Measurements from ENCODE around the gene ACOT11.

ACOT11 gene

DNA sequence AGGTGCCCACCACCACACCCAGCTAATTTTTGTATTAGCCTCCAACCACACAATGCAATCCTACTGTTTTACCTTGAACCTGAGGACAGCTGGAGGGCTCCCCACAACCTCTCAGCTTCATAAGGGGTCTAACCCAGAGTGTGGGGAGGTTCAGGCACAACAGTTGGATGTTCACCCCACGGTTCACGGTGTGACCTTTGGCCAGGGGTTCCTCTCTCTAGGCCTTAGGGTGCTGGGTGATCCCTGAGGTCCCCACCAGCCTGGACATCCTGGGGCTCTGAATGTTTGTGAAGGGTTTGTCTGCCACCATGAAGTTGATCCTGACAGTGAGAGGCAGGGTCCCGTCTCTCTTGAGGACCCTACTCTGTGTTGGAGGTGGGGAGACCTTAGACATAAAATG is 3.9 kb downstream of the ACOT11 start:
- WGBS = 90% methylated on average over 3 of the region's 3 CpGs
- H3K36me3 ChIP-seq (ENCODE audit: insufficient read depth, low read length) = no peaks in the 10 kb centered on the region
- H3K4me3 ChIP-seq (ENCODE audit: low read length) = no peak overlapping the region

DNA sequence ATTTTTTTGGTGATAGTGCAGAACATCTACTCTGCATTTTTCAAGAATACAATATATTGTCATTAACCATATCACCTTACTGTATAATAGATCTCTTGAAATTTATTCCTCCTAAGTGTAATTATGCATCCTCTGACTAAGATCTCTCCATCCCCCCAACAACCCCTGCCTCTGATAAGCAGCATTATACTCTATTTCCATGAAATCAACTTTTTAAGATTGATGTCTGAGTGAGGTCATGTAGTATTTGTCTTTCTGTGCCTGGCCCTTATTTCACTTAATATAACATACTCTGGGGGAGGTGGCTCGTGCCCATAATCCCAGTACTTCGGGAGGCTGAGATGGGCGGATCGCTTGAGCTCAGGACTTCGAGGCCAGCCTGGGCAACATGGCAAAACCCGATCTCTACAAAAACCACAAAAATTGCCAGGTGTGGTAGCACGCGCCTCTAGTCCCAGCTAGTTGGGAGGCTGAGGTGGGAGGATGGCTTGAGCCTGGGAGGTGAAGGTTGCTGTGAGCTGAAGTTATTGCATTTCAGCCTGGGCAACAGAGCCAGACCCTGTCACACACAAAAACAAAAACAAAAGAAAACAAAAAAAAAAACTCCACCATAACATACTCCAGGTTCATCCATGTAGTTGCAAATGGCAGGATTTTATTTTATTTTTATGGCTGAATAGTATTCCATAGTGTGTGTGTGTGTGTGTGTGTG is 5.7 kb downstream of the ACOT11 start:
- no peak overlapping the region for H3K9ac ChIP-seq (ENCODE audit: low read depth, low read length)
- H3K4me3 ChIP-seq (ENCODE audit: low read length) = no peak overlapping the region
- no peaks in the 10 kb centered on the region for H3K4me1 ChIP-seq (ENCODE audit: insufficient read depth, low read length)
- no peaks in the 10 kb centered on the region for H3K27me3 ChIP-seq (ENCODE audit: insufficient read depth, low read length)
- no peak overlapping the region for H3K27ac ChIP-seq (ENCODE audit: low read depth, low read length)
- peaks cover 2% of the 10 kb centered on the region; the same call in 1 of the 2 replicates for H3K9me3 ChIP-seq (ENCODE audit: insufficient read depth, low read depth, low read length)
- H3K36me3 ChIP-seq (ENCODE audit: insufficient read depth, low read length) = no peaks in the 10 kb centered on the region
- 97% methylated on average over 8 of the region's 8 CpGs for WGBS

More for the DNA sequence above, 3.9 kb downstream of the ACOT11 start:
- Histone ChIP-seq H3K27me3 (ENCODE audit: insufficient read depth, low read length) (no peaks in the 10 kb centered on the region), H3K27ac (ENCODE audit: low read depth, low read length) (no peak overlapping the region), H3K9me3 (ENCODE audit: insufficient read depth, low read depth, low read length) (peaks cover 2% of the 10 kb centered on the region; the same call in 1 of the 2 replicates), H3K4me1 (ENCODE audit: insufficient read depth, low read length) (no peaks in the 10 kb centered on the region), H3K9ac (ENCODE audit: low read depth, low read length) (no peak overlapping the region)

DNA sequence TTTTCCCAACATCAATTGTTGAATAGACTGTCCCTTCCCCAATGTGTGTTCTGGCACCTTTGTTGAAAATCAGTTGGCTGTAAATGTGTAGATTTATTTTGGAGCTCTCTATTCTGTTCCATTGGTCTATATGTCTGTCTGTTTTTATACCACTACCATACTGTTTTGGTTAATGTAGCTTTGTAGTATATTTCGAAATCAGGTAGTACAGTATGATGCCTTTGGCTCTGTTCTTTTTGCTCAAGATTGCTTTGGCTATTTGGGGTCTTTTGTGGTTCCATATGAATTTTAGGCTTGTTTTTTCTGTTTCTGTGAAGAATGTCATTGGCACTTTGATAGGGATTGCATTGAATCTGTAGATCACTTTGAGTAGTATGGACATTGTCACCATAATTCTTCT is 8.1 kb downstream of the ACOT11 start:
- Histone ChIP-seq H3K36me3 (ENCODE audit: insufficient read depth, low read length) (no peaks in the 10 kb centered on the region), H3K9ac (ENCODE audit: low read depth, low read length) (no peak overlapping the region), H3K4me1 (ENCODE audit: insufficient read depth, low read length) (no peaks in the 10 kb centered on the region), H3K27ac (ENCODE audit: low read depth, low read length) (no peak overlapping the region), H3K27me3 (ENCODE audit: insufficient read depth, low read length) (no peaks in the 10 kb centered on the region), H3K4me3 (ENCODE audit: low read length) (no peak overlapping the region), H3K9me3 (ENCODE audit: insufficient read depth, low read depth, low read length) (peaks cover 2% of the 10 kb centered on the region; the same call in 1 of the 2 replicates)
- 97% methylated on average over 1 of the region's 1 CpG for WGBS

DNA sequence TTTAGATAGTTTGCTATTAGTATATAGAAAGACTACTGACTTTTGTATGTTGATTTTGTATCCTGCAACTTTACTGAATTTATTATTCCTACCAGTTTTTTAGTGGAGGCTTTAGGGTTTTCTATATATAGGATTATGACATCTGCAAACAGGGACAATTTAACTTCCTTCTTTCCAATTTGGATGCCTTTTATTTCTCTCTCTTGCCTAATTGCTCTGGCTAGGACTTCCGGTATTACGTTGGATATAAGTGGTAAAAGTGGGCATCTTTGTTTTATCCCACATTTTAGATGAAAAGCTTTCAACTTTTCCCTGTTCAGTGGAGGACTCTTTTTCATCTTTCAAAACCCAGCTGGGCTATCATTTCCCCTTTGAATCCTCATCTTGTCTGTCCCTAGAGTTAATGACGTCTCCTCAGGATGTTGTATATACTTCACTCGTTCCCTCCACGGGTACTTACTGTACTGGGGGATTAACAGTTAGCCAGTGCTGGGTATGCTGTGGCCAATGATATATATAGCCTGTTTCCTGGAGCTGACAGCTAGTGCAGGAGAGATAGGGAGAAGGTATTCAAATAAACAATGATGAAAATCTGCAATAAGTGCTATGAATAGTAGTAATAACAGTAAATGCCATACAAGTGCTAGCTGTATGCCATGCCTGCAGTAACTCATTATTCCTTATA is 9.8 kb downstream of the ACOT11 start:
- Histone ChIP-seq H3K9ac (ENCODE audit: low read depth, low read length) (no peak overlapping the region), H3K4me1 (ENCODE audit: insufficient read depth, low read length) (no peaks in the 10 kb centered on the region), H3K9me3 (ENCODE audit: insufficient read depth, low read depth, low read length) (peaks cover 2% of the 10 kb centered on the region; the same call in 1 of the 2 replicates), H3K27ac (ENCODE audit: low read depth, low read length) (no peak overlapping the region), H3K27me3 (ENCODE audit: insufficient read depth, low read length) (no peaks in the 10 kb centered on the region), H3K36me3 (ENCODE audit: insufficient read depth, low read length) (no peaks in the 10 kb centered on the region), H3K4me3 (ENCODE audit: low read length) (no peak overlapping the region)
- WGBS = 94% methylated on average over 3 of the region's 5 CpGs

DNA sequence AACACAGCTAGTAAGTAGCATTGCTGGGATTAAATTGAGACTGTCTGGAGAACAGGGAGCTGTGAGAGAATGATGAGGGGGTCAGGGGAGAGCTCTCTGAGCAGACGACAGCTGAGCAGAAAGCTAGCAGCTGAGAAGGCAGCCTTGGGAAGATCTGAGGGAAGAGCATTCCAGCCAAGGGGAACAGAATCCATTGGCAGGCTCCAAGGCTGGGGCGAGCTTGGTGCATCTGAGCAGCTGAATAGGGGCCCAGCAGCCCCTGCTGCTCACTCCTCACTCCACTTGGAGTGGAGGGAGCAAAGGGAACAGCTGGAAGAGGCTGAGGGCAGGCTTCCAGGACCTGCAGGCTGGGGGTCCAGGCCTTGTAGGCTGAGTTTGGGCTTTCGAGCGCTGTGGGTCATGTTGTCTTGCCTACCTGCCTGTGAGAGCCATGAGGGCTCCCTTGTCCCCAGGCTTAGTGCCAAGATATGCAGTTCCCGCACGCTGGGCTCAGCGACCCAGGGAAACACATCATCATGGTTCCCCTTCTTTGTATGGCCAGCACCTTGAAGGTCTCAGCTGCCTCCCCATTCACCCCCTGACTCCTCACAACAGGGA is 10.5 kb downstream of the ACOT11 start:
- WGBS = 91% methylated on average over 7 of the region's 7 CpGs
- H3K9ac ChIP-seq (ENCODE audit: low read depth, low read length) = no peak overlapping the region
- H3K27ac ChIP-seq (ENCODE audit: low read depth, low read length) = no peak overlapping the region
- no peaks in the 10 kb centered on the region for H3K36me3 ChIP-seq (ENCODE audit: insufficient read depth, low read length)
- H3K27me3 ChIP-seq (ENCODE audit: insufficient read depth, low read length) = no peaks in the 10 kb centered on the region
- no peak overlapping the region for H3K4me3 ChIP-seq (ENCODE audit: low read length)
- H3K4me1 ChIP-seq (ENCODE audit: insufficient read depth, low read length) = no peaks in the 10 kb centered on the region
- peaks cover 4% of the 10 kb centered on the region; the same call in 1 of the 2 replicates for H3K9me3 ChIP-seq (ENCODE audit: insufficient read depth, low read depth, low read length)

DNA sequence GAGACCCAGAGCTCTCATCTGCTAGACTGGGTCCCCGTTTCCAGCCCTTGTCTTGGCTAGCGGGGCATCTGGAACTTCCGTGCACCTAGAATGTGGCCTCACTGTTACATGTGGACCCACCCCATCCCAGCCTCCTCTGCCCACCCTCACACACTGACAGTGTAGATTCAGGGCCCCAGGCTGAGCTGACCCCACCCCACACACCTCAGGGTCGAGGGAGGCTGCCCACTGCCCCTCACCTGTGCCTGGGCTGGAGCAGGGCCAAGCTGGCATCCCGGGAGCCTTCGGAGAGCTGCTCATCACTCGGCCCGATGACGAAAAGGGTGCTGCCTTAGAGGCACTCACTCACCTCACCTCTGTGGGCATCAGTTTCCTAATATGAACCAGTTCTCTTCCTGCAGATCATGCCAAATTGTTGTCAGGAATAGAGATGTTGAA is 11.1 kb downstream of the ACOT11 start:
- WGBS = 95% methylated on average over 9 of the region's 9 CpGs
- H3K9me3 ChIP-seq (ENCODE audit: insufficient read depth, low read depth, low read length) = peaks cover 4% of the 10 kb centered on the region; the same call in 1 of the 2 replicates
- no peak overlapping the region for H3K9ac ChIP-seq (ENCODE audit: low read depth, low read length)
- H3K27ac ChIP-seq (ENCODE audit: low read depth, low read length) = no peak overlapping the region
- H3K27me3 ChIP-seq (ENCODE audit: insufficient read depth, low read length) = no peaks in the 10 kb centered on the region
- H3K36me3 ChIP-seq (ENCODE audit: insufficient read depth, low read length) = no peaks in the 10 kb centered on the region
- H3K4me1 ChIP-seq (ENCODE audit: insufficient read depth, low read length) = 0 out of 2 replicates have a peak, but pooled peaks cover 2% of the 10 kb centered on the region
- no peak overlapping the region for H3K4me3 ChIP-seq (ENCODE audit: low read length)

DNA sequence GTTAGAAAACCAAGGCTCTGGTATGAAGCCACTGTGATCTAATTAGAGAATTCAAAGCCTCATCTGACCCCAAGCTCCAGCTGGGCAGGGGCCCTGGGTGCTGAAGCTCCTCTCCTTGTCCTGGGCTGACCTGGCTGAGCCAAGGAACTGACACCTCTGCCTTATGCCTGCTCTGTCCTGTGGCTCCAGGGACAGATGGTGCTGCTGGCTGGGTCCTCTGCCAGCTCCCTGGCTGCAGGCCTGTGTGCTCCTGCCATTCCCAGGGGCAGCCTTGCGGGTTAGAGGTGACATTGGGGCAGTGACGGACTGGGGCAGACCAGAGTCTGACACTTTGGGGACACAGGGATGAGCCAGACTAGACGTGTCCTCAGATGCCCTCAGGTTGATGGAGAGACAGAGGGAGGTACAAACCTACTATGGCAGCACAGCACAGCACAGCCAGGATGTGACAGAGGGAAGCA is 11.8 kb downstream of the ACOT11 start:
- WGBS = 84% methylated on average over 3 of the region's 3 CpGs
- Histone ChIP-seq H3K36me3 (ENCODE audit: insufficient read depth, low read length) (no peaks in the 10 kb centered on the region), H3K4me1 (ENCODE audit: insufficient read depth, low read length) (peaks cover 9% of the 10 kb centered on the region; the same call in 1 of the 2 replicates), H3K9ac (ENCODE audit: low read depth, low read length) (no peak overlapping the region), H3K27me3 (ENCODE audit: insufficient read depth, low read length) (no peaks in the 10 kb centered on the region), H3K4me3 (ENCODE audit: low read length) (no peak overlapping the region), H3K27ac (ENCODE audit: low read depth, low read length) (no peak overlapping the region), H3K9me3 (ENCODE audit: insufficient read depth, low read depth, low read length) (peaks cover 4% of the 10 kb centered on the region; the same call in 1 of the 2 replicates)

DNA sequence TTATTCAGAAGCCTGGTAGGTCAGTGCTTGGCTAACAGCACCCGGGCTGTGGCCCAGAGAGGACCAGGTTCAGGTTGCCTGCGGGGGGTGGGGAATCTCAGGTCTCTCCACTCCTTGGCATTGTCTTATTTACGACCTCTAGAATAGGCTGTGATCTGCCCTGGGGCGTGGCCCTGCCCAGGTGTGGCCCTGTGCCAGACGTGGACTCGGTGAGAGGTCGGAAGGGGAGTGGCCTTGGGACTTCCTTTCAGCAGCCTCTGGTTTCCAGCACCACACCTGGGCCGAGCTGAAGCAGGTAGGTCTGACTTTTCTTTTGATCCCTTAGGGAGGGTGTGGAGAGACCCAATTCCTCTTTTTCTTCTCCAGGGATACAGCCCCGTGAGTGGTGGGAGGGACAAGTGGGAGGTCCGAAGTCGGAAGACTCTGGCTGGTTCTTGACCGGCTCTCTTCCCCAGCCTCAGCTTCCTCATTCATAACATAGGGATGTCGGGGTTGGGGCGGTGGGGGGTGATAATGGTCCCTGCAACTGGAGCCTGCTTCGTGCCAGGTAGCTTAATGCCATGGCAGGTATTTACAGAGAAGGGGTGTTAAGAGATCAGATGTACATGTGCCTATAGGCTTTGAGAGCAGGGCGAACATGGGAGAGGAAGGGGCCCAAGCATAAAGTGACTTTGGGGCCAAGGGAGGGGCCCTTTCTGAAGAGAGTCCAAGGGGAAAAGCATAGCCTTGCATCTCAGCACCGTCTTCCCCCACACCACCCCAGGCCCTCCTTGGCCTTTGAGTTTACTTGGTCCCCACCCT is 16.5 kb downstream of the ACOT11 start:
- H3K4me1 ChIP-seq (ENCODE audit: insufficient read depth, low read length) = peaks cover 13% of the 10 kb centered on the region
- no peak overlapping the region for H3K9ac ChIP-seq (ENCODE audit: low read depth, low read length)
- no peak overlapping the region for H3K4me3 ChIP-seq (ENCODE audit: low read length)
- H3K9me3 ChIP-seq (ENCODE audit: insufficient read depth, low read depth, low read length) = 0 out of 2 replicates have a peak, but pooled peaks cover 2% of the 10 kb centered on the region
- 85% methylated on average over 17 of the region's 17 CpGs for WGBS
- H3K27me3 ChIP-seq (ENCODE audit: insufficient read depth, low read length) = no peaks in the 10 kb centered on the region
- no peak overlapping the region for H3K27ac ChIP-seq (ENCODE audit: low read depth, low read length)
- H3K36me3 ChIP-seq (ENCODE audit: insufficient read depth, low read length) = no peaks in the 10 kb centered on the region

DNA sequence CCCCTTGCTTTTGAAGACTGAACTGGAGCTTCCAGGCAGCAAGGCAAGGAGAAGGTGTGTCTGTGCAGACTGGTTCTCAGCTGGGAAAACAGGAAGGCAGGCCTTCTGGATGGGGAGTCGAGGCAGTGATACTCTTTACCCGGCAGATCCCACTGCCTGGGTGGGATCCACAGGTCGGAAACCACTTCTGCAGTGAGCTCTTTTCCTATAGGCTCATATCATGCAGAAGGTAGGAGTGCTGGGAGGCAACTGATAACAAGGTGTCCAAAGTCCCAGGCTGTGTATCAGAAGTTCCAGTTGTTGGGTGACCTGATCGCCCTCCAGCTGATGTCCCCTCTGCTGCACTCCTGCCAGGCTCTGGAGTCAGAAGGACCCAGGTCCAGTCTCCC is 17.1 kb downstream of the ACOT11 start:
- H3K9me3 ChIP-seq (ENCODE audit: insufficient read depth, low read depth, low read length) = 0 out of 2 replicates have a peak, but pooled peaks cover 2% of the 10 kb centered on the region
- H3K27ac ChIP-seq (ENCODE audit: low read depth, low read length) = no peak overlapping the region
- no peak overlapping the region for H3K4me3 ChIP-seq (ENCODE audit: low read length)
- peaks cover 19% of the 10 kb centered on the region for H3K4me1 ChIP-seq (ENCODE audit: insufficient read depth, low read length)
- H3K27me3 ChIP-seq (ENCODE audit: insufficient read depth, low read length) = no peaks in the 10 kb centered on the region
- WGBS = 88% methylated on average over 4 of the region's 4 CpGs
- no peaks in the 10 kb centered on the region for H3K36me3 ChIP-seq (ENCODE audit: insufficient read depth, low read length)
- no peak overlapping the region for H3K9ac ChIP-seq (ENCODE audit: low read depth, low read length)

DNA sequence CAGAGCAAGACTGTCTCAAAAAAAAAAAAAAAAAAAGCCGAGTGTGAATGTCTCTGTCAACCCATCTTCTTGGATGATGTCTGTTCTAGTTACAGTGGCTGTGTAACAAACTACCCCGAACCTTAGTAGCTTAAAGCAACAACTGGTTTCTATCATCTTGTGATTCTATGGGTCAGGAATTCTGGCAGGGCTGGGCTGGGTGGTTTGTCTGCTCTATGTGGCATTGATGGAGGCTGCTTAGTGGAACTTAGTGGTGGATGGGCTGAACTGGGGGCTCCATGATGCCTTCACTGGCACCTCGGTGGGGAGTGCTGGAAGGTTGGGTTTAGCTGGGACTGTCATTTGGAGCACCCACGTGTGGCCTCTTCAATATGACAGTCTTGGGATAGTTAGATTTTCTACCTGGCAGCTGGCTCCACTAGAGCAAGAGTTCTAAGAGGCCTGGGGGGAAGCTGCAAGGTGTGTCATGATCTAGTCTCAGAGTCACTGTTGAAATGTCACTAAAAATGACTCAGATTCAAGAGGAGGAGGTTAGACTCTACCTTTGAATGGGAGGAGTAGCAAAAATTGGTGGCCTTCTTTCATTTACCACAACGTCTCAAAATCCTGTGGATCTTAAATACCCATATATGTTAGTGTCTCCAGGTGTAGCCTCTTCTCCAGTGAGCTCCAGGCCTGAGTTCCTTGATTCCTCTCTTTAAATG is 18.6 kb downstream of the ACOT11 start:
- Histone ChIP-seq H3K9ac (ENCODE audit: low read depth, low read length) (no peak overlapping the region), H3K4me3 (ENCODE audit: low read length) (no peak overlapping the region), H3K27ac (ENCODE audit: low read depth, low read length) (no peak overlapping the region), H3K27me3 (ENCODE audit: insufficient read depth, low read length) (no peaks in the 10 kb centered on the region), H3K36me3 (ENCODE audit: insufficient read depth, low read length) (no peaks in the 10 kb centered on the region), H3K4me1 (ENCODE audit: insufficient read depth, low read length) (peaks cover 28% of the 10 kb centered on the region), H3K9me3 (ENCODE audit: insufficient read depth, low read depth, low read length) (0 out of 2 replicates have a peak, but pooled peaks cover 2% of the 10 kb centered on the region)
- 90% methylated on average over 5 of the region's 5 CpGs for WGBS

Data from HUES64 (cell line).